ENCODE measurements around the gene KLHL10. TPM values are rescaled to one million over a fixed set of nuclear protein-coding genes. Genes with fewer than 3 reads are reported as not detected.

Gene KLHL10
- polyA plus RNA-seq, 2 donors: 0.22 to 0.39 TPM

GRCh38 chr17:41801374-41802271 is 36.0 kb upstream of the KLHL10 start:
- 13 to 15% methylated on average over 14 of the region's 14 CpGs for WGBS, 2 donors
- Histone ChIP-seq H3K27me3 (ENCODE audit: control insufficient read depth in 1 of 2, insufficient read depth in 2 of 2, low read length in 2 of 2) (no peaks in the 10 kb centered on the region), H3K36me3 (ENCODE audit: control insufficient read depth in 2 of 2, insufficient read depth in 2 of 2, low read length in 1 of 2) (peaks cover 0 to 3% of the 10 kb centered on the region in 2 donors), H3K27ac (ENCODE audit: low read depth in 2 of 2, low read length in 1 of 2) (peak overlapping the region; percentile 93 to 99), H3K4me1 (ENCODE audit: control insufficient read depth in 2 of 2, insufficient read depth in 2 of 2, low read length in 1 of 2) (peaks cover 2 to 5% of the 10 kb centered on the region in 2 donors), H3K9me3 (ENCODE audit: control insufficient read depth in 2 of 2, insufficient read depth in 1 of 2, low read depth in 1 of 2, low read length in 1 of 2) (no peaks in the 10 kb centered on the region), H3K4me3 (ENCODE audit: low read depth in 1 of 2, low read length in 2 of 2) (peak overlapping the region in 1 of 2 donors; percentile 11)

- no peaks in the 10 kb centered on the region for H3K27me3 ChIP-seq (ENCODE audit: control insufficient read depth in 1 of 2, insufficient read depth in 2 of 2, low read length in 2 of 2)
- no peaks in the 10 kb centered on the region for H3K9me3 ChIP-seq (ENCODE audit: control insufficient read depth in 2 of 2, insufficient read depth in 1 of 2, low read depth in 1 of 2, low read length in 1 of 2)
- H3K4me1 ChIP-seq (ENCODE audit: control insufficient read depth in 2 of 2, insufficient read depth in 2 of 2, low read length in 1 of 2): peaks cover 2 to 5% of the 10 kb centered on the region in 2 donors
- H3K27ac ChIP-seq (ENCODE audit: low read depth in 2 of 2, low read length in 1 of 2): no peak overlapping the region
- peaks cover 0 to 7% of the 10 kb centered on the region in 2 donors for H3K36me3 ChIP-seq (ENCODE audit: control insufficient read depth in 2 of 2, insufficient read depth in 2 of 2, low read length in 1 of 2)
- H3K4me3 ChIP-seq (ENCODE audit: low read depth in 1 of 2, low read length in 2 of 2): no peak overlapping the region
- WGBS, 2 donors: 68 to 70% methylated on average over 23 to 24 of the region's 24 CpGs
Measured at GRCh38 chr17:41803049-41804020, 34.3 kb upstream of the KLHL10 start.

GRCh38 chr17:41806685-41807445 is 30.8 kb upstream of the KLHL10 start:
- no peaks in the 10 kb centered on the region for H3K27me3 ChIP-seq (ENCODE audit: control insufficient read depth in 1 of 2, insufficient read depth in 2 of 2, low read length in 2 of 2)
- H3K36me3 ChIP-seq (ENCODE audit: control insufficient read depth in 2 of 2, insufficient read depth in 2 of 2, low read length in 1 of 2): peaks cover 0 to 7% of the 10 kb centered on the region in 2 donors
- H3K27ac ChIP-seq (ENCODE audit: low read depth in 2 of 2, low read length in 1 of 2): no peak overlapping the region
- 85 to 87% methylated on average over 8 of the region's 8 CpGs for WGBS, 2 donors
- no peaks in the 10 kb centered on the region for H3K9me3 ChIP-seq (ENCODE audit: control insufficient read depth in 2 of 2, insufficient read depth in 1 of 2, low read depth in 1 of 2, low read length in 1 of 2)
- H3K4me1 ChIP-seq (ENCODE audit: control insufficient read depth in 2 of 2, insufficient read depth in 2 of 2, low read length in 1 of 2): peaks cover 5 to 6% of the 10 kb centered on the region in 2 donors
- no peak overlapping the region for H3K4me3 ChIP-seq (ENCODE audit: low read depth in 1 of 2, low read length in 2 of 2)

GRCh38 chr17:41810659-41811548 is 26.7 kb upstream of the KLHL10 start:
- Histone ChIP-seq H3K27me3 (ENCODE audit: control insufficient read depth in 1 of 2, insufficient read depth in 2 of 2, low read length in 2 of 2) (no peaks in the 10 kb centered on the region), H3K27ac (ENCODE audit: low read depth in 2 of 2, low read length in 1 of 2) (peak overlapping the region in 1 of 2 donors; percentile 56), H3K4me1 (ENCODE audit: control insufficient read depth in 2 of 2, insufficient read depth in 2 of 2, low read length in 1 of 2) (peaks cover 5 to 10% of the 10 kb centered on the region in 2 donors), H3K36me3 (ENCODE audit: control insufficient read depth in 2 of 2, insufficient read depth in 2 of 2, low read length in 1 of 2) (peaks cover 0 to 7% of the 10 kb centered on the region in 2 donors), H3K4me3 (ENCODE audit: low read depth in 1 of 2, low read length in 2 of 2) (peak overlapping the region; percentile 54 to 71), H3K9me3 (ENCODE audit: control insufficient read depth in 2 of 2, insufficient read depth in 1 of 2, low read depth in 1 of 2, low read length in 1 of 2) (no peaks in the 10 kb centered on the region)
- 27 to 28% methylated on average over 52 to 58 of the region's 58 CpGs for WGBS, 2 donors

GRCh38 chr17:41811549-41812380 is 25.9 kb upstream of the KLHL10 start, which contains the start of gene P3H4:
Gene P3H4, minus strand, starts transcription at chr17:41811949. Its CDS starts 34 bp downstream, at chr17:41811915.
- WGBS, 2 donors: 0% methylated on average over 88 to 96 of the region's 96 CpGs
- Histone ChIP-seq H3K4me3 (ENCODE audit: low read depth in 1 of 2, low read length in 2 of 2) (peak within 1 kb of the TSS; percentile 54 to 71), H3K27me3 (ENCODE audit: control insufficient read depth in 1 of 2, insufficient read depth in 2 of 2, low read length in 2 of 2) (no peaks in the 10 kb centered on the region), H3K36me3 (ENCODE audit: control insufficient read depth in 2 of 2, insufficient read depth in 2 of 2, low read length in 1 of 2) (peaks cover 0 to 4% of the 10 kb centered on the region in 2 donors), H3K9me3 (ENCODE audit: control insufficient read depth in 2 of 2, insufficient read depth in 1 of 2, low read depth in 1 of 2, low read length in 1 of 2) (no peaks in the 10 kb centered on the region), H3K27ac (ENCODE audit: low read depth in 2 of 2, low read length in 1 of 2) (peak within 1 kb of the TSS in 1 of 2 donors; percentile 56), H3K4me1 (ENCODE audit: control insufficient read depth in 2 of 2, insufficient read depth in 2 of 2, low read length in 1 of 2) (peaks cover 5 to 10% of the 10 kb centered on the region in 2 donors)

GRCh38 chr17:41812381-41813151 is 25.1 kb upstream of the KLHL10 start, which contains the start of gene FKBP10:
Gene FKBP10, plus strand, starts transcription at chr17:41813004. Its CDS starts 31 bp downstream, at chr17:41813035.
- Histone ChIP-seq H3K4me1 (ENCODE audit: control insufficient read depth in 2 of 2, insufficient read depth in 2 of 2, low read length in 1 of 2) (peaks cover 5 to 10% of the 10 kb centered on the region in 2 donors), H3K36me3 (ENCODE audit: control insufficient read depth in 2 of 2, insufficient read depth in 2 of 2, low read length in 1 of 2) (no peaks in the 10 kb centered on the region), H3K27ac (ENCODE audit: low read depth in 2 of 2, low read length in 1 of 2) (peak within 1 kb of the TSS in 1 of 2 donors; percentile 56), H3K27me3 (ENCODE audit: control insufficient read depth in 1 of 2, insufficient read depth in 2 of 2, low read length in 2 of 2) (no peaks in the 10 kb centered on the region), H3K9me3 (ENCODE audit: control insufficient read depth in 2 of 2, insufficient read depth in 1 of 2, low read depth in 1 of 2, low read length in 1 of 2) (no peaks in the 10 kb centered on the region), H3K4me3 (ENCODE audit: low read depth in 1 of 2, low read length in 2 of 2) (peak within 1 kb of the TSS; percentile 54 to 71)
- WGBS, 2 donors: 4 to 8% methylated on average over 35 of the region's 35 CpGs

- WGBS, 2 donors: 37 to 40% methylated on average over 8 to 12 of the region's 12 CpGs
- Histone ChIP-seq H3K4me3 (ENCODE audit: low read depth in 1 of 2, low read length in 2 of 2) (peak overlapping the region in 1 of 2 donors; percentile 27), H3K4me1 (ENCODE audit: control insufficient read depth in 2 of 2, insufficient read depth in 2 of 2, low read length in 1 of 2) (peaks cover 5 to 10% of the 10 kb centered on the region in 2 donors), H3K27me3 (ENCODE audit: control insufficient read depth in 1 of 2, insufficient read depth in 2 of 2, low read length in 2 of 2) (no peaks in the 10 kb centered on the region), H3K36me3 (ENCODE audit: control insufficient read depth in 2 of 2, insufficient read depth in 2 of 2, low read length in 1 of 2) (no peaks in the 10 kb centered on the region), H3K27ac (ENCODE audit: low read depth in 2 of 2, low read length in 1 of 2) (peak overlapping the region in 1 of 2 donors; percentile 19), H3K9me3 (ENCODE audit: control insufficient read depth in 2 of 2, insufficient read depth in 1 of 2, low read depth in 1 of 2, low read length in 1 of 2) (no peaks in the 10 kb centered on the region)
Measured at GRCh38 chr17:41813152-41813680, 24.4 kb upstream of the KLHL10 start.

Measured in esophagus (tissue), 2 donors.